Activated naive CD4-positive, alpha-beta T cell treated with anti-CD3 and anti-CD28 coated beads, Interleukin-2, amount 50 U/mL, for 16 hours (primary cell): ENCODE results near the gene LINGO3.
"Not testable (repeated sequence)": the region's sequence is repeated elsewhere in the genome, so short reads cannot be mapped to it uniquely, and the experiment has no call there.

Experiments used
- DNase-seq: peaks from one replicate; pipeline ENCODE4 v3.0.0-alpha.2; 2020

LINGO3 gene

GRCh38 chr19:2308114-2308556 is at the start of gene LINGO3:
TSS of gene LINGO3 (minus strand) at chr19:2308154. CDS start at chr19:2291776, 16,378 bp downstream.
- peak; percentile 29 for DNase-seq

- no peak for DNase-seq
Measured at GRCh38 chr19:2356036-2356646, 48.2 kb upstream of the LINGO3 start.

GRCh38 chr19:2355168-2356035 is 47.4 kb upstream of the LINGO3 start:
- no peak for DNase-seq

GRCh38 chr19:2354670-2355069 is 46.7 kb upstream of the LINGO3 start:
- no peak for DNase-seq

GRCh38 chr19:2353887-2354592 is 46.1 kb upstream of the LINGO3 start:
- no peak for DNase-seq

GRCh38 chr19:2353159-2353886 is 45.4 kb upstream of the LINGO3 start:
- DNase-seq: no peak

- DNase-seq: no peak
Measured at GRCh38 chr19:2352121-2352520, 44.2 kb upstream of the LINGO3 start.

GRCh38 chr19:2351591-2351990 is 43.6 kb upstream of the LINGO3 start:
- no peak for DNase-seq

- DNase-seq: no peak
Measured at GRCh38 chr19:2350656-2351055, 42.7 kb upstream of the LINGO3 start.

- not testable (repeated sequence) for DNase-seq
Measured at GRCh38 chr19:2349818-2350217, 41.9 kb upstream of the LINGO3 start.

- DNase-seq: no peak
Measured at GRCh38 chr19:2345794-2346663, 38.1 kb upstream of the LINGO3 start.

GRCh38 chr19:2345076-2345475 is 37.1 kb upstream of the LINGO3 start:
- DNase-seq: peak; percentile 7

GRCh38 chr19:2344381-2344870 is 36.5 kb upstream of the LINGO3 start:
- no peak for DNase-seq

GRCh38 chr19:2343289-2343982 is 35.5 kb upstream of the LINGO3 start:
- no peak for DNase-seq

- DNase-seq: no peak
Measured at GRCh38 chr19:2342656-2343288, 34.8 kb upstream of the LINGO3 start.

- DNase-seq: no peak
Measured at GRCh38 chr19:2341982-2342381, 34.0 kb upstream of the LINGO3 start.

- DNase-seq: no peak
Measured at GRCh38 chr19:2341244-2341751, 33.3 kb upstream of the LINGO3 start.

GRCh38 chr19:2340496-2341243 is 32.7 kb upstream of the LINGO3 start:
- DNase-seq: no peak

- DNase-seq: no peak
Measured at GRCh38 chr19:2339644-2340310, 31.8 kb upstream of the LINGO3 start.
